Effector CD8-positive, alpha-beta T cell (primary cell): ENCODE data around the gene LBR.

ENCODE experiments used
- DNase-seq: peaks from one replicate; lab custom pipeline; 2025; lab: John Stamatoyannopoulos, UW

Gene LBR

GRCh38 chr1:225446595-225446960, 18.7 kb upstream of the LBR start:
- no peak for DNase-seq

- no peak for DNase-seq
Observed at GRCh38 chr1:225445639-225446594, 18.1 kb upstream of the LBR start.

- no peak for DNase-seq
Observed at GRCh38 chr1:225442123-225442505, 14.3 kb upstream of the LBR start.

- DNase-seq: no peak
Observed at GRCh38 chr1:225441314-225442122, 13.7 kb upstream of the LBR start.

GRCh38 chr1:225440380-225441221, 12.8 kb upstream of the LBR start:
- DNase-seq: no peak

- DNase-seq: no peak
Observed at GRCh38 chr1:225437710-225438437, 10.0 kb upstream of the LBR start.

- no peak for DNase-seq
Observed at GRCh38 chr1:225435957-225436392, 8.1 kb upstream of the LBR start.

GRCh38 chr1:225435487-225435886, 7.6 kb upstream of the LBR start:
- no peak for DNase-seq

- DNase-seq: no peak
Observed at GRCh38 chr1:225435076-225435475, 7.2 kb upstream of the LBR start.

GRCh38 chr1:225434046-225434445, 6.2 kb upstream of the LBR start:
- no peak for DNase-seq

GRCh38 chr1:225431081-225431863, 3.4 kb upstream of the LBR start:
- no peak for DNase-seq

- DNase-seq: no peak
Observed at GRCh38 chr1:225430301-225430700, 2.5 kb upstream of the LBR start.

GRCh38 chr1:225428881-225429455, 1.1 kb upstream of the LBR start:
- no peak for DNase-seq

- DNase-seq: peak; percentile 88
Observed at GRCh38 chr1:225428068-225428880, 436 bp upstream of the LBR start.

- no peak for DNase-seq
Observed at GRCh38 chr1:225426395-225427234, 1.2 kb downstream of the LBR start.

GRCh38 chr1:225425201-225425786, 2.5 kb downstream of the LBR start:
- no peak for DNase-seq

- no peak for DNase-seq
Observed at GRCh38 chr1:225424562-225425200, 3.2 kb downstream of the LBR start.

- no peak for DNase-seq
Observed at GRCh38 chr1:225423518-225423855, 4.4 kb downstream of the LBR start.
